HepG2 (cell line): ENCODE data around the gene UBTD2. TPM values are rescaled to one million over a fixed set of nuclear protein-coding genes. Genes with fewer than 3 reads are reported as not detected.

Experiments used
- ATAC-seq: fragments of 200-7000 bp; cut with Tn5 transposase; 3 replicates; pipeline ENCODE4 v1.9.1; 2020; ENCODE audit warnings: mild to moderate bottlenecking, moderate library complexity
- BruUV-seq: library from RNA; stranded (reverse); fragments of 400-500 nt; replicated peaks from 2 replicates; lab custom pipeline; 2021; lab: Mats Ljungman, UMichigan
- CTCF ChIA-PET: fragments of 300-600 bp; formaldehyde crosslinking; extraction: SDS; loops from one replicate; lab custom pipeline; 2021; ENCODE audit warnings: low total read pairs, inconsistent platforms, low intra/inter-chr PET ratio; lab: Yijun Ruan, JAX
- POLR2A ChIA-PET: fragments of 350-600 bp; sonication (Branson Sonifier 250); formaldehyde crosslinking; loops from one replicate; lab custom pipeline; 2020; ENCODE audit warnings: antibody characterized with exemption, inconsistent platforms; lab: Yijun Ruan, JAX
- DNase-seq: peaks from one replicate; pipeline ENCODE4 v3.0.0-alpha.2; 2015; ENCODE audit warnings: low spot score
- FAIRE-seq: peaks from 3 replicates; lab custom pipeline; 2011; peaks lifted over from hg19 to GRCh38; lab: Jason Lieb, UNC
- H2AFZ ChIP-seq: one replicate; pipeline ENCODE4 v1.6.1; 2011; ENCODE audit warnings: low read length, inconsistent platforms
- H3K27ac ChIP-seq: fragments of 300-600 bp; 3 replicates; pipeline ENCODE4 v1.8.0; 2011; ENCODE audit warnings: mixed run types, mild to moderate bottlenecking, mixed read lengths, low read length, inconsistent platforms; ENCODE audit not compliant: insufficient read depth; ENCODE audit errors: extremely low read length
- H3K27me3 ChIP-seq, 2 experiments: fragments of 200-600 bp in 1 of 2; 2 replicates in 1 of 2; 3 replicates in 1 of 2; pipeline versions ENCODE4 v1.6.0 to v1.8.0; 2011; ENCODE audit warnings: low read length in 2 of 2, mild to moderate bottlenecking in 2 of 2, moderate library complexity in 2 of 2, inconsistent platforms in 1 of 2; ENCODE audit not compliant: insufficient read depth in 2 of 2, control insufficient read depth in 1 of 2
- H3K36me3 ChIP-seq, 2 experiments: fragments of 200-600 bp in 1 of 2; replicated peaks in 1 of 2; 2 replicates in 1 of 2; 3 replicates in 1 of 2; pipeline versions ENCODE4 v1.5.1 to v1.8.0; 2011; ENCODE audit warnings: low read length in 2 of 2, inconsistent platforms in 1 of 2; ENCODE audit not compliant: insufficient read depth in 2 of 2, control insufficient read depth in 1 of 2
- H3K4me1 ChIP-seq: 2 replicates; pipeline ENCODE4 v1.5.1; 2012; ENCODE audit warnings: low read length, inconsistent platforms; ENCODE audit not compliant: insufficient read depth
- H3K4me2 ChIP-seq: 2 replicates; pipeline ENCODE4 v1.6.0; 2011; ENCODE audit warnings: low read depth, low read length, inconsistent platforms
- H3K4me3 ChIP-seq, 3 experiments: fragments of 200-600 bp in 1 of 3; sonication (generic), shearing (Covaris generic) in 1 of 3; replicated peaks in 1 of 3; 2 replicates each; pipeline ENCODE4 v1.5.1; 2011 to 2016; ENCODE audit warnings: low read length in 3 of 3, inconsistent platforms in 2 of 3, low read depth in 2 of 3, mild to moderate bottlenecking in 2 of 3, control low read depth in 1 of 3, mixed read lengths in 1 of 3; ENCODE audit not compliant: insufficient read depth in 1 of 3
- H3K79me2 ChIP-seq: one replicate; pipeline ENCODE4 v1.6.1; 2011; ENCODE audit warnings: low read length, inconsistent platforms; ENCODE audit not compliant: insufficient read depth
- H3K9ac ChIP-seq: 2 replicates; pipeline ENCODE4 v1.6.0; 2011; ENCODE audit warnings: mild to moderate bottlenecking, low read depth, low read length, inconsistent platforms; ENCODE audit not compliant: insufficient read depth
- H3K9me3 ChIP-seq: 2 replicates; pipeline ENCODE4 v1.5.1; 2012; ENCODE audit warnings: mild to moderate bottlenecking, low read length
- H4K20me1 ChIP-seq: 2 replicates; pipeline ENCODE4 v1.6.0; 2011; ENCODE audit warnings: inconsistent platforms, mild to moderate bottlenecking, low read length, moderate library complexity; ENCODE audit not compliant: insufficient read depth
- HNRNPL ChIP-seq: fragments of 200-400 bp; formaldehyde crosslinking; IDR thresholded peaks from 2 replicates; pipeline ENCODE4 v1.6.1; 2017; ENCODE audit warnings: mild to moderate bottlenecking, low read depth, low read length
- HOXA5 ChIP-seq: sonication (generic); formaldehyde crosslinking; IDR thresholded peaks from 2 replicates; pipeline ENCODE4 v1.4.0; 2020; ENCODE audit warnings: missing genetic modification reagents
- LBX2 ChIP-seq: sonication (generic); formaldehyde crosslinking; IDR thresholded peaks from 2 replicates; pipeline ENCODE4 v1.5.0; 2020; ENCODE audit warnings: missing genetic modification reagents, mild to moderate bottlenecking, borderline replicate concordance
- NCOA2 ChIP-seq: sonication (generic); formaldehyde crosslinking; IDR thresholded peaks from 2 replicates; pipeline ENCODE4 v1.8.0; 2022; ENCODE audit warnings: inconsistent platforms
- SCMH1 ChIP-seq: sonication (generic); formaldehyde crosslinking; IDR thresholded peaks from 2 replicates; pipeline ENCODE4 v1.9.0; 2021; ENCODE audit warnings: missing genetic modification reagents, mild to moderate bottlenecking, borderline replicate concordance
- SRSF4 ChIP-seq: fragments of 200-400 bp; formaldehyde crosslinking; IDR thresholded peaks from one replicate; pipeline ENCODE4 v1.6.1; 2018; ENCODE audit warnings: mild to moderate bottlenecking, low read depth, low read length, moderate library complexity; ENCODE audit not compliant: poor library complexity, severe bottlenecking
- THAP11 ChIP-seq: IDR thresholded peaks from 2 replicates; pipeline ENCODE4 v1.6.1; 2016; ENCODE audit warnings: missing biosample characterization, missing genetic modification reagents
- ZKSCAN8 ChIP-seq: IDR thresholded peaks from 2 replicates; pipeline ENCODE4 v1.6.1; 2016; ENCODE audit warnings: borderline replicate concordance, missing genetic modification reagents, missing compliant biosample characterization
- ZNF205 ChIP-seq: IDR thresholded peaks from 2 replicates; pipeline ENCODE4 v1.6.1; 2018; ENCODE audit warnings: missing biosample characterization, missing genetic modification reagents
- ZNF232 ChIP-seq: sonication (generic); formaldehyde crosslinking; IDR thresholded peaks from 2 replicates; pipeline ENCODE4 v1.4.0; 2020; ENCODE audit warnings: missing genetic modification reagents, borderline replicate concordance
- ZNF598 ChIP-seq: sonication (generic); formaldehyde crosslinking; IDR thresholded peaks from 2 replicates; pipeline ENCODE4 v1.5.1; 2020; ENCODE audit warnings: mild to moderate bottlenecking, missing genetic modification reagents, borderline replicate concordance
- WGBS: methylation state at CpG from one replicate; pipeline ENCODE4 v1.1.6; 2017; ENCODE audit warnings: low lambda C conversion rate; 5-methylcytosine and 5-hydroxymethylcytosine counted together
- in situ Hi-C: cut with HindIII; loops from 2 replicates; pipeline ENCODE4 v1.10.0; 2017; ENCODE audit warnings: low pct_unique_long_range_greater_than_20kb; ENCODE audit not compliant: extremely low pct_ligation_motif_present
- intact Hi-C: fragments of 100-400 bp; cut with micrococcal nuclease; formaldehyde crosslinking; loops from one replicate; pipeline ENCODE4 v1.10.0; 2022; ENCODE audit not compliant: unreplicated experiment
- polyA plus RNA-seq, 8 experiments: library from polyadenylated mRNA; depleted of rRNA in 3 of 8; stranded (reverse) in 7 of 8; unstranded in 1 of 8; fragments of >200 nt; fragmentation: Illumina TruSeq in 4 of 8; extraction: Trizol in 4 of 8; gene quantifications; 2 replicates each; pipeline versions ENCODE4 v1.2.1 to v1.2.3, GENCODE V29; 2011 to 2016; ENCODE audit warnings: low read depth in 4 of 8, missing spikeins in 1 of 8, mixed read lengths in 1 of 8; ENCODE audit not compliant: insufficient read depth in 1 of 8
- total RNA-seq, 5 experiments: library from RNA; depleted of rRNA; stranded (reverse); fragments of >200 nt; fragmentation: Illumina TruSeq; extraction: Trizol; gene quantifications; 2 replicates each; pipeline ENCODE4 v1.2.3, GENCODE V29; 2016; ENCODE audit warnings: low read depth in 1 of 5
- TF ChIP-seq, protein P1 (sequence below): sonication (generic); formaldehyde crosslinking; IDR thresholded peaks from 2 replicates; pipeline ENCODE4 v1.4.0; 2020; ENCODE audit warnings: mild to moderate bottlenecking, missing genetic modification reagents
- TF ChIP-seq, protein P2 (sequence below): sonication (generic); formaldehyde crosslinking; IDR thresholded peaks from 2 replicates; pipeline ENCODE4 v1.9.0; 2021; ENCODE audit warnings: missing genetic modification reagents, borderline replicate concordance

Gene UBTD2
- total and polyA plus RNA-seq, 2 of the 13 experiments (the other 11 are each of a cell fraction or from before 2014, with no cell fraction given): 15.2 to 24.1 TPM

- no peak overlapping the region for H2AFZ ChIP-seq
- H3K79me2 ChIP-seq: peaks cover 67% of the 10 kb centered on the region
- DNase-seq (no peak), ATAC-seq (no peak), FAIRE-seq (no peak)
- peaks cover 70% of the 10 kb centered on the region for H3K4me1 ChIP-seq
- ChIA-PET POLR2A (interaction anchor here (2.3 kb wide), 1 partner anchor 107 kb away, joined by 10 read pairs; no protein-coding TSS in a partner anchor), CTCF (interaction anchor here (0.6 kb wide), 1 partner anchor 8 kb away, joined by 3 read pairs; no protein-coding TSS in a partner anchor)
- H3K27me3 ChIP-seq: no peaks in the 10 kb centered on the region; a peak in 1 of 5 replicates
- H3K9me3 ChIP-seq: no peaks in the 10 kb centered on the region
- in situ Hi-C loops: loop anchor here (10.0 kb wide), 1 partner anchor 177 kb away; no protein-coding TSS in a partner anchor
- no TSS peak for BruUV-seq
- 0 out of 2 replicates have a peak, but pooled peaks cover 14% of the 10 kb centered on the region for H4K20me1 ChIP-seq
- H3K4me2 ChIP-seq: peak overlapping the region; percentile 83
- peak overlapping the region; percentile 82 for H3K9ac ChIP-seq
- peak overlapping the region; percentile 82 to 89 (median 87); a peak in 5 of 6 replicates for H3K4me3 ChIP-seq
- WGBS: 70% methylated on average over 6 of the region's 6 CpGs
- H3K36me3 ChIP-seq: 0 out of 5 replicates have a peak, but pooled peaks cover 0 to 3% of the 10 kb centered on the region in 2 experiments
- TF ChIP-seq LBX2 (CRISPR knock-in tag): no peak
- no peak for TF ChIP-seq HOXA5 (CRISPR knock-in tag)
- TF ChIP-seq SRSF4: no peak
- TF ChIP-seq, protein P1, sequence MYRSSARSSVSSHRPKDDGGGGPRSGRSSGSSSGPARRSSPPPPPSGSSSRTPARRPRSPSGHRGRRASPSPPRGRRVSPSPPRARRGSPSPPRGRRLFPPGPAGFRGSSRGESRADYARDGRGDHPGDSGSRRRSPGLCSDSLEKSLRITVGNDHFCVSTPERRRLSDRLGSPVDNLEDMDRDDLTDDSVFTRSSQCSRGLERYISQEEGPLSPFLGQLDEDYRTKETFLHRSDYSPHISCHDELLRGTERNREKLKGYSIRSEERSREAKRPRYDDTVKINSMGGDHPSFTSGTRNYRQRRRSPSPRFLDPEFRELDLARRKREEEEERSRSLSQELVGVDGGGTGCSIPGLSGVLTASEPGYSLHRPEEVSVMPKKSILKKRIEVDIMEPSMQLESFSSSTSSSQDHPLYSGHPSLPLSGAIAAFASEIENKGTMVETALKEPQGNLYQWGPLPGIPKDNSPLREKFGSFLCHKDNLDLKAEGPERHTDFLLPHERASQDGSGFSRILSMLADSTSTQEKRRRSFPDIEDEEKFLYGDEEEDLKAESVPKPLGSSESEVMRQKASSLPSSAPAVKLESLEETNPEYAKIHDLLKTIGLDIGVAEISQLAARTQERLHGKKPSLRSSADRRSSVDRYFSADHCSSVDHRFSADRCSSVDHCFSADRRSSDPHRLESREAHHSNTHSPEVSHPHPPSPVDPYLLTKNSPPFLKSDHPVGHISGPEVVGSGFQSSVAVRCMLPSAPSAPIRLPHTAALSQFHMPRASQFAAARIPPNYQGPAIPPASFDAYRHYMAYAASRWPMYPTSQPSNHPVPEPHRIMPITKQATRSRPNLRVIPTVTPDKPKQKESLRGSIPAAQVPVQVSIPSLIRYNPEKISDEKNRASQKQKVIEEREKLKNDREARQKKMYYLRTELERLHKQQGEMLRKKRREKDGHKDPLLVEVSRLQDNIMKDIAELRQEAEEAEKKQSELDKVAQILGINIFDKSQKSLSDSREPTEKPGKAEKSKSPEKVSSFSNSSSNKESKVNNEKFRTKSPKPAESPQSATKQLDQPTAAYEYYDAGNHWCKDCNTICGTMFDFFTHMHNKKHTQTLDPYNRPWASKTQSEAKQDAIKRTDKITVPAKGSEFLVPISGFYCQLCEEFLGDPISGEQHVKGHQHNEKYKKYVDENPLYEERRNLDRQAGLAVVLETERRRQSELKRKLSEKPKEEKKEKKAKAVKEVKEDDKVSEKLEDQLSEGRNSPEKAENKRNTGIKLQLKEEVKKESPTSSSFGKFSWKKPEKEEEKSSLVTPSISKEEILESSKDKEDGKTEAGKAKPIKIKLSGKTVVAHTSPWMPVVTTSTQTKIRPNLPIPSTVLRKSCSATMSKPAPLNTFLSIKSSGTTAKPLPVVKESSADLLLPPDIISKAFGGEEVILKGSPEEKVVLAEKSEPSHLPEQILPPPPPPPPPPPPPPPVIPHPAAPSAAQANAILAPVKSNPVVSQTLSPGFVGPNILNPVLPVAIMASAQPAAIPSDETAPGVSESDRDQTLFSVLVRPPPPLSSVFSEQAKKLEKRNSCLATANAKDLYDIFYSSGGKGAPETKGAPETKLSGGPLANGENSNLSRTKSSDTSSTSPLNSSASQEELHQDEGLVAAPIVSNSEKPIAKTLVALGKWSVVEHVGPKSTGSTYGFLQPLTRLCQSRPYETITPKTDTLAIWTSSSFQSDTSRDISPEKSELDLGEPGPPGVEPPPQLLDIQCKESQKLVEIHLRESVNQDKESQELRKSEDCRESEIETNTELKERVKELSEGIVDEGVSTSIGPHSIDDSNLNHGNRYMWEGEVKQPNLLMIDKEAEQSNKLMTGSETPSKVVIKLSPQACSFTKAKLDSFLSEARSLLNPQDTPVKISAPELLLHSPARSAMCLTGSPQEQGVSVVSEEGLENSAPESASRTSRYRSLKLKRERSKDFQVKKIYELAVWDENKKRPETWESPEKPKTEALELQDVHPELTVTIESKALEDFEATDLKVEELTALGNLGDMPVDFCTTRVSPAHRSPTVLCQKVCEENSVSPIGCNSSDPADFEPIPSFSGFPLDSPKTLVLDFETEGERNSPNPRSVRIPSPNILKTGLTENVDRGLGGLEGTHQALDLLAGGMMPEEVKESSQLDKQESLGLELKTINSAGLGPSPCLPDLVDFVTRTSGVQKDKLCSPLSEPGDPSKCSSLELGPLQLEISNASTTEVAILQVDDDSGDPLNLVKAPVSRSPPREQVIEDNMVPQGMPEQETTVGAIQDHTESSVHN: no peak
- no peak for TF ChIP-seq ZKSCAN8
- no peak for TF ChIP-seq ZNF232 (CRISPR knock-in tag)
- no peak for TF ChIP-seq NCOA2 (CRISPR knock-in tag)
- TF ChIP-seq, protein P2, sequence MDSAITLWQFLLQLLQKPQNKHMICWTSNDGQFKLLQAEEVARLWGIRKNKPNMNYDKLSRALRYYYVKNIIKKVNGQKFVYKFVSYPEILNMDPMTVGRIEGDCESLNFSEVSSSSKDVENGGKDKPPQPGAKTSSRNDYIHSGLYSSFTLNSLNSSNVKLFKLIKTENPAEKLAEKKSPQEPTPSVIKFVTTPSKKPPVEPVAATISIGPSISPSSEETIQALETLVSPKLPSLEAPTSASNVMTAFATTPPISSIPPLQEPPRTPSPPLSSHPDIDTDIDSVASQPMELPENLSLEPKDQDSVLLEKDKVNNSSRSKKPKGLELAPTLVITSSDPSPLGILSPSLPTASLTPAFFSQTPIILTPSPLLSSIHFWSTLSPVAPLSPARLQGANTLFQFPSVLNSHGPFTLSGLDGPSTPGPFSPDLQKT (CRISPR knock-in tag): no peak
- no peak for TF ChIP-seq SCMH1 (CRISPR knock-in tag)
- no peak for TF ChIP-seq ZNF205 (CRISPR knock-in tag)
- no peak for TF ChIP-seq HNRNPL
- TF ChIP-seq ZNF598 (CRISPR knock-in tag): no peak
- TF ChIP-seq THAP11: no peak
- peak overlapping the region; percentile 54 for H3K27ac ChIP-seq
- intact Hi-C loops: loop anchor here (5.0 kb wide), 2 partner anchors 44 to 74 kb away; no protein-coding TSS in a partner anchor
Observed at GRCh38 chr5:172281346-172281745, 2.2 kb downstream of the UBTD2 start.
